HG03045 (cell line): Measurements from ENCODE around the gene C2CD3.

Source experiments
- ATAC-seq: cut with Tn5 transposase; IDR thresholded peaks from one replicate; pipeline ENCODE4 v1.9.1; 2021; ENCODE audit warnings: mild to moderate bottlenecking, moderate library complexity; ENCODE audit not compliant: unreplicated experiment

Gene C2CD3

DNA sequence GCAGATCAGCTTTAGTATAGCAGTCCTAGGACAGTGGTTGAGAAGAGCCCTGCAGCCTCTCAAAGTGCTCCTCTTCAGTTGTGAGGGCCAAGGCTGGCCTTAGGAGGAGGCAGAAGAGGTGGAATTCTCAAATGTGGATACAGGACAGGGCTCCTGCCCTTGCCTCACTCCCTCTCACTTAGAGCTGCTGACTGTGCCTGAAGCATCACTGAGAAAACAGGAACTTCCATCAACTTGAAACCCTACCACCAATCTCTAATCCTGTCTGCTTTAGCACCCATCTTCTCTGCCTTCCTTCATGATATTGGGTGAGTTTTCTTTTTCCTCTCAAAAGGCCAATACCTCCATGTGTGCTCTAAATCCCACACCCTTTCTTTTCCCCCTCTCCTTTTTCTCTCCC lies 147.5 kb downstream of the C2CD3 start:
- no peak for ATAC-seq

DNA sequence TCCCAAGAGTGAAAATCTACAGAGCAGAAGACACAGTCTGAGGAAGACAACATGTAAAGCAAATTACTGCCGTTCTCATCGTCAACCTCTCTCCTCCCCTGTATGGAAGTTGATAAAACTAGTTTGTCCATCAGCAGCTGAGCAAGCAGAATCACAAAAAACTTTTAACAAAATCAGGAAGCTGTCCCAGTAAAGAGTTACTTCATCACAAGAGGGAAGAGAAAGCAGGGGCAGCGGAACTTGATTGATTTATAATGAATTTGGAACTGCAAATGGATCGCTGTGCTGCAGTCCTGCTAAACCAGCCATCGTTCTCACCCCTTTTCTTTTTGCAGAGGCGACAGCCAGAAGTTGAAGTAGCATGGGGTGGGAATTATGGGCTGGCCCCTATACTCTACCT lies 148.3 kb downstream of the C2CD3 start:
- ATAC-seq, result no peak

DNA sequence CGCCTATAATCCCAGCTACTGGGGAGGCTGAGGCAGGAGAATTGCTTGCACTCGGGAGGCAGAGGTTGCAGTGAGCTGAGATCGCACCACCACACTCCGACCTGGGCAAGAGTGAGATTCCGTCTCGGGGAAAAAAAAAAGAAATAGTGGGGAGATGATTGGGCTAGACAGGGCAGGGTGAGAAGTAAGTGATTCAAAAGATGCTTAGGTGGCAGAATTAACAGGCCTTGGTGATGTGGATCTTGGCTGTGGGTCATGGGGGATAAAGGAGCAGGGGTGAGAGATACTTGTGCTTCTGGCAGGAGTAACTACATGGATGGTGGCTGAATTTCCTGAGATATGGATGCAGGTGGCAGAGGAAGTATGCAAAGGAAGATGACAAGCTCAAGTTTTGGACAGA lies 148.8 kb downstream of the C2CD3 start:
- no peak for ATAC-seq

DNA sequence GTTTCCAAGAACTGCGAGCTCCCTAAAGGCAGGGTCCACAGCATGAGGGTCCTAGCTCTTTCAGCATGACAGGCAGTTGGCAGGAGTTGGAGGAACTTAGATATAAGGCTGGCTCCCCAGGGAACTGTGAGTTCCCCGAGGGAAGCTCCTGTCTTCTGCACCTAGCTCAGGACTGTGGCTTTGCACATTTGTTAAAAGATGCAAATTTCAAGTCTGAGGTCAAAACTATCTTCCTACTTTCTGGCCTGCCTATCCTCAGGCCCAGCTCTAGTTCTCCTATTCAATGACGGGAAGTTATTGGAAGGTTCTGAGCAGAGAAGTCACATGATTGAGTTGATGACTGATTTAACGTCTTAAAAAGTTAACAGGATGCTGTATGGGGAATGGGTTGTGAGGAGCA lies 150.3 kb downstream of the C2CD3 start:
- peak; percentile 55 for ATAC-seq

DNA sequence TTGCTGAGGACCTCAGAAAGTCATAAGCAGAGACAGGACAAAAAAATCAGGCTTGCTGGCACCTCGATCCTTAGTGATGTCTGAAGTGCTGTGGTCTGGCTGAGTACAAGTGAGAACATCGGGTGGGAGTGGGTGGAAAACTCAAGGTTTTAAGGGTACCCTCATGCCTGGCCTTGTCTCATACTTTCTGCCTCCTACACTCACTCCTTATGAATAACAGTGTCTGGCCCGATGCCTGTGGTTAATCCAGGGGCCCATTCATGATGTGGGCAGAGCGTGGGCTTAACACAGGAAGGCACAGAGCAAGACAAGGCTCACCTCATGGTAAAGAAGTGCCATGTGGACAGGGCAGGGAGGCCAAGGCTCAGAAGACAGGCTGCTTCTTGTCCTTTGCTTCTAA lies 150.9 kb downstream of the C2CD3 start:
- peak; percentile 49 for ATAC-seq

DNA sequence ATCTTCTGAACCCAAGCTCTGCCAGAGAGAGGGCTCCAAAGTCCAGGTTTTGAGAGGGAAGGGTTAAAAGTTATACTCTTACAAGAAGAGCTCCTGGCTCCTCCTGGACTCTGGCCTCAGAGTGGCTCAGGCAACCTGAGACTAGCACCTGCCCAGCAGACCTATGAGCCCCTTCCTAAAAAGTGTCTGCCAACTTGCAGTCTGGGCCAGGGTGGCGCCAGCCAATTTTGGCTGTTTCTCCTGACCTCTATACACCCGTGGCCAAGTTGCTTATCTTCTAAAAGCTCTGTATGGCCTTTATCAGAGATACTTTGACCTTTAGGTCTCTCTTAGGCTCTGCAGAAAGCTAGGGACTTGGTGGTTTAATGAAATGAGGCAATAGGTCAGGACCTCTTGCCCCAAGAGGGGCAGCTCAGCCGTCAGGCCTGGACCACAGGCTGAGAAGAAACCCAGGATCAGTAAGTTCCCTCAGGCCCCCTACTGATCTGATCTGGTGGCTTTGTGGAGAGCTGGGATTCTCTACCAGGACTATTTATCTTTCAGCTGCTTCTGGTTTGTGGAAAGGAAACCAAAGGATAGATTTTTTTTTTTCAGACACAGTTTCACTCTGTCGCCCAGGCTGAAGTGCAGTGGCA lies 151.6 kb downstream of the C2CD3 start:
- no peak for ATAC-seq

DNA sequence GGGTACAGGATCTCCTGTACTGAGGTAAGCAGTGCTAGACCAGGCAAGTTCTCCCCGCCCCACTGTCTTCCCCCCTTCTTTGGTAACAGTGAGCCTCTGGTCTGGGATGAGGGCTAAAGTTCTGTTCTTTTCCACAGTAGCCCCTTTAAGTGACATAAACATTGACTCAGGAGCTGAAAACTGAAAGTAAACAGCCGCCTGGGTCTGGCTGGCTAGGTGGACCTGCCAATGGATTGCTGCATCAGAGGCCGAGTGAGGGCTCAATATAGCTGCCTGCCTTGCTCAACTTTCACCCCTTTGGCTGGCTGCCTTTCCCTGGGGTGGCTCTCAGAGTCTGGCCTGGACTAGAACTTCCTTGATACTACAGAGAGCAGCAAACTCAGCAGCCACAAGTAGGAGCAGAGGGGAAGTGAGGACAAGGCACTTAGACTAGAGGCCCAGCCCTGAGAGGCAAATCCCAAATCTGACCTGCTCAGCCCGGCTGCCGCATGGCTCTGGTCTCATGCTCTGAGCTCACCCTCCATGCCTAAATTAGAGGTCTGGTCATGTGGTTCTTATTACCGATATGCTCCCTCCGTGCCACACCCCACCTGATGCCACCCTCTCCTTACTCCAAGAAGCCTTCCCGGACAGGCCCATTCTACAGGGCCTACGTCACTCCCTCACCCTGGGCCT lies 152.3 kb downstream of the C2CD3 start:
- no peak for ATAC-seq

DNA sequence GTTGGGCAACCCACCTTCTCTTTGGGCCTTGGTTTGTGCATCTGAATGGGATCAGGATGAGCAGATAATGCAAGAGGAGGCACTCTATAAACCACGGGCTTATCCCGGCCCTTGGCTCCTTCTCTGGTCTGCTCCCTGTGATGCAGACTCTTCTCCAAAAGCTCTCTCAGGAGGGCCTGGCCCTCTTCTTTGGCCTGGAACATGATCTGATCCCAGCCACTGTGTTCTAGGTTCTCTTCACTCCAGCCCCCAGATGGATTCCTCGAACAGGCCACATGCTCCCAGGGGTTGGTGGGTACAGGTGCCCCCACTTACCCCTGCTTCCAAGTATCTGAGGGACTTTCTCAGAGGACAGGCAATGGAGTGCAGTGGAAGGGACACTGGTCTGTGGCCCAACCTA lies 153.2 kb downstream of the C2CD3 start:
- ATAC-seq, result no peak

DNA sequence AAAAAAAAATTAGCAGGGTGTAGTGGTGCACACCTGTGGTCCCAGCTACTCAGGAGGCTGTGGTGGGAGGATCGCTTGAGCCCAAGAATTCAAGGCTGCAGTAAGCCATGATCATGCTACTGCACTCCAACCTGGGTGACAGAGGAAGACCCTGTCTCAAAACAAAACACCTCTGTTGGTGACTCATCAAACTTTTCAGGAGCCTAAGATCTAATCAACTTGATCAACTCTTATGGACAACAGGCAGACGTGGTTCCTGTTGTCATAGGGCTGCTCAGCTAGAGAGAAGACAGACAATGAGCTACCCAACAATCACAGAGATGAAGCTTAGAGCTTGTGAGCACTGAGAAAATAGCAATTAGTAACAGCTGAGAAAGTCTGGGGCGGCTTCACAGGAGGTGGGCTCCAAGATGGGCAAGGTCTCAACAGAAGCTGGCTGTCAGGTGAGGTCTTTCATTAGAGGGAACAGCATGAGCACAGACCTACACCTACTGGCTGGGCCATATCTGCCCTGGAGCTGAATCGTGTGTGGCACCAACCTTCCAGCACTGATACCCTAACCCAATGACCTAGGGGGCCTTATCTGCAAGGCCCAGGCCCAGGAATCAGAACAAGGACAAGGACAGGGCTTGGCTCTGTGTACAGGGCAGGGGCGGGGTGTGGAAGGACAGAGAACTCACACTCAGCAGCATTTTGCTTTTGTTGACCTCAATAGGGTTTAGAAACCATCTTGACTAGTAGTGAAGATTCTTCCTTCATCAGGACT lies 154.7 kb downstream of the C2CD3 start:
- no peak for ATAC-seq

DNA sequence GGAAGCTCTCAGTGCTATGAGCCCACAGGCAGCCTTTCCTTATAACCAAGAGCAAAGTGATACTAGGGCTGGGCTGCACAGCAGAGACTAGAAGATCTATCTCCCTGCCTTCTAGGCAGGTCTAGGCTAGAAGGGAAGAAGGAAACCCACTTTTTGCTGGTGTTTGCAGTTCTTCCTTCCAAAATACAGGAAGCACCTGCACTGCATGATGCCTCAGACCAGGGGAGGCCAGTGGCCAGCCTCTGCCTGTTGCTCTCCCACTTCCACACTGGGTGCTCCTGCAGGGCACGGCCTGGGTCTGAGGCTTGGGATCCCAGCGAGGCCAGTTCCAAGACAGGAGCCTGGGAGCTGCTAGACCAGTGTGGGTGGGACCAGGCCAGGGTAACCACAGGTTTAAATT lies 155.9 kb downstream of the C2CD3 start:
- no peak for ATAC-seq

DNA sequence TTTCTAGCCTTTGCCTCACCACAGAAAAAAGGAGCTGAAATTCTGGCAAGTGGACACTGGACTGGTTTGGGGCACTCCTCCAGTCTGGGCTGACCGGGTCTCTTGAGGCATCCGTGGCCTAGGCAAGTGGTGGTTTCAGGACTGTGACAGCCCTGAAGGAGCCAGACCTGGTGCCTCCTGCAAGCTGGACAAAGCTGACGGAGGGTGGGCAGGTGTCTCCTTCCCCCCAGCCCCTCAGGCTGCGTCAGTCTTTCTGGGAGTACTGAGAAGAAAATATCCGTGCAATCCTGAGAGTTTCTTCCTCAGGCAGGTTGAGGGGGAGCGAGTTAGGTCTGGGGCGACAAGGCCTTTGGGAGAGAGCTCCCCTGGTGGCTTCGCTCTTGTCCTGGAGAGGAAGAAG lies 157.7 kb downstream of the C2CD3 start:
- no peak for ATAC-seq

DNA sequence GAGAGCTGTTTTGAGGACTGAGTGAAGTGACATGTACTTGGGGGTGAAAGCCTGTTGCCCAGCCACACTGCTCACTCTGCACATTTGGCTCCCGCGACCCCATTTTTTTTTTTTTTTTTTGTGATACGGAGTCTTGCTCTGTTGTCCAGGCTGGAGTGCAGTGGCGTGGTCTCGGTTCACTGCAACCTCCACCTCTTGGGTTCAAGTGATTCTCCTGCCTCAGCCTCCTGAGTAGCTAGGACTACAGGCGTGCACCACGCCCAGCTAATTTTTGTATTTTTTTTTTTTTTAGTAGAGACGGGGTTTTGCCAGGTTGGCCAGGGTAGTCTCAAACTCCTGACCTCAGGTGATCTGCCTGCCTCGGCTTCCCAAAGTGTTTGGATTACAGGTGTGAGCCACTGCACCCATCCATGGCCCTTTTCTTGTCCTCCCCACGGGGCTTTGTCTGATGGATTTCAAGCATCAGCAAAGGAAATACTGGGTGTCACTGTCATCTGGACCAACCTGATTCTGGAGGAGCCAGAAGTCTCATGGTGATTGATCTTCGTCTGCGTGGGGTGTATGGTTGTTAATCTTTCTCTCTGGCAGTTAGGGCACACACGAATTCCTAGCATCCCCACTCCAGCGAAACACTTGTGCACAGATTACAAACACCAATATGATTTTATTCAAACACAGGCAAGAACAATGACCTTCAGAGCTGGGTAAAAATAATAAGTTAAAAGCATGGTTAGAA lies 158.6 kb downstream of the C2CD3 start:
- no peak for ATAC-seq

DNA sequence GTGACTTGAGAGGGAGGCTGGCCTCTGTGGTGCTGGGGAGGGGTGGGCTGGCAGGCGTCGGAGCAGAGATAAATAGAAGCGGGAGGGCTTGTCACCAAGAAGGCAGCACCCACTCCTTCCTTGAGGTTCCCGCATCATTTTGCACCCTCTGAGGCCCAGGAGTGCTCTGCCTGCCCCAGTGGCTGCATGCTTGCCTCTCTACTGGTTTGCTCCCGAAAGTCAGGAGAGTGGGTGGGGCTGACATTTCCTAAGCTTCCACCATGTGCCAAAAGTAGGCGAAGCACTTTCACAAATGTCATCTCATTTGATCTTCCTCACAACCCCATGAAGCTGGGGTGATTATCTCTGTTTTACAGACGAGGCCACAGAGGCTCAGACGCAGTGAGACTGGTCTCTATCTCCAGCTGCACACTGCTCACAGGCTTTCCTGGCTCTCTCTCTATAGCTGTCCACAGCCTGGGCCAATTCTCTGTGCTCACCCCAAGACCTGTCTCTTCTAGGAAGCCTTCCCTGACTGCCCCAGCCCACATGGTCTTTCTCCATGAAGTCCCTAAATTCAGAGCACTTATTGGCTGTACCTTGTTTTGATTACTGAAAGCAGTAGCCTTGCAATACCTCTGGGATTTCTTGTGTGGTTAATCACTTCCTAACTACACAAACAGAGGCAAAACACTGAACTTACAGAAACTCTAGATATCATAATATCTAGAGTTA lies 159.3 kb downstream of the C2CD3 start:
- ATAC-seq, result no peak

DNA sequence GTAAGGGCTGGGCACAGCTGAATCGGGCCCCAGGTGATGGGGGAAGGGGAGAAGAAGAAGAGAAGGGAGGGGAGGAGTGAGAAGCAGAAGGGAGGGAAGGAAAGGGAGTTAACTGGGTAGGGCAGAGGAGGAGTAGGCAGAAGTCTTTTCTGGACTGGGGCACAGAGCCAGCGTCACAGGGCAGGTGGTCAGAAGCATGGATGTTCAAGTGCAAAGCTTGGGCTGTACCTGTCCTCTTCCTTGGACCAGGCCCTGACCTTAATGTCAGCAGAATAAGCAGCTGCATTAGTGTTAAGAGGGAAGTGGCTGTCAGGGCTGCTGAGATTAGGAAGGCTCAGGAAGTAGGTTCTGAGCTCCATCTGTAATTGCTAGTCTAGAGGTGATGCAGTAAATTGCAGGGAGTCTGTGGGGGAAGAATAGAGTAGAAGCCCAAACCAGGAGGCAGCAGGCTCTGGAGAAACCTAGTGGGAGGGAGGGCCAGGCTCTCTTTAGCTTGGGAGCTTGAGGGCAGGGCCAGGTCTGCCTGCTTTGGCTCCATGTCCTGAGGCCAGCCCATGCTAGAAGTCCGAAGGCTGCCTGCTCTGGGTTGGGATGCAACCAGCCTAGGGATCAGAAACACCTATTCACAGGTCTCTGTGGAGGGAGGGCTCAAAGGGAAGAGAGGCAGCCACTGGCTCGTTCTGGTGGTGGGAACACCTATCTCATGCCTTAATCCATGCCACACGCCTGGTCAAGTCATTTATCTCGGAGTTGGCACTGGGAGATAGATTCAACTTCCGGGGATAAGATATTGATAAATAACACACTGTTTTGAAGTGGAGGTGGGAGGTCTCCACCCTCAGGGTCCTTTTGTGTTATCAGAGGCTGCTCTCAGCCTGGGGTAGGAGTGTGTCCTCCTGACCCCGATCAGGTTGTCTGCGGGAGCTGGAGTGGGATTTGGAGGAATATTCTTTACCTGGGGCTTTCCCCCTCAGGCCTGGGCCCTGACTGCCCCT lies 160.2 kb downstream of the C2CD3 start:
- no peak for ATAC-seq

DNA sequence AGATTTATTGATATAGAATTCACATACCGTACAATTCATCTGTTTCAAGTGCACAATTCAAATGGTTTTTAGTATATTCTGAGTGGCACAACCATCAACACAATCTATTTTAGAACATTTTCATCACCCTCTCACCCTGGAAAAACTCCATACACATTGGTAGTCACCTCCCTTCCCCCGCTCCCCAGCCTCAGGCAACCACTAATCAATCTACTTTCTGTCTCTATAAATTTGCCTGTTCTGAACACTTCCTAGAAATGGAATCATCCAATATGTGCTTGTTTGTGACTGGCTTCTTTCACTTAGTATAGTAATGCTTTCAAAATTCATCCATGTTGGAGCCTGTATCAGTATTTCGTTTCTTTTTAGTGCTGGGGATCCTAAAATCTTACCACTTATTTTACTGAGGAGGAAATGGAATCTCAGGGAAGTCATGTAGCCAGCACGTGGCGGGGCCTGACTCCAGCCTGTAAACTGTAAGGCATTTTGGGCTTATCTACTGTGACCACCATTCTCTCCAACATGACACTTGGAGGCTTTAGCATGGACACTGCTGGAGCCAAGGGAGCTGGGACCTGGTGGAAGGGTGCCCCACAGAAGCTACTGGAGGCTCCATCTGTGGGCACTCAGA lies 161.0 kb downstream of the C2CD3 start:
- no peak for ATAC-seq

DNA sequence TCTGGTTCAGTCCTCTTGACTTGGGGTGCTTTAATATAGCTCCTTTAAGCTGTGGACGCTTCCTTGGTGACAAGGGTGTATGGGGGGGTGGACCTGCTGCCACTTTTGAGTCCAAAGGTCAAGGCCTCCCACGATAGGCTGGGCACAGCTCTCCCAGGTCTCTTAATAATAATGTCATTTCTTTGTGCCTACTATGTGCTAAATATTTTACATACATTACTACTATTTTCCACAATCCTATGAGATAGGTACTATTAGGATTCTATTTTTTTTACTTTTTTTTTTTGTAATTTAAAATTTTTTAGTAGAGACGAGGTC lies 161.6 kb downstream of the C2CD3 start:
- ATAC-seq, result no peak

DNA sequence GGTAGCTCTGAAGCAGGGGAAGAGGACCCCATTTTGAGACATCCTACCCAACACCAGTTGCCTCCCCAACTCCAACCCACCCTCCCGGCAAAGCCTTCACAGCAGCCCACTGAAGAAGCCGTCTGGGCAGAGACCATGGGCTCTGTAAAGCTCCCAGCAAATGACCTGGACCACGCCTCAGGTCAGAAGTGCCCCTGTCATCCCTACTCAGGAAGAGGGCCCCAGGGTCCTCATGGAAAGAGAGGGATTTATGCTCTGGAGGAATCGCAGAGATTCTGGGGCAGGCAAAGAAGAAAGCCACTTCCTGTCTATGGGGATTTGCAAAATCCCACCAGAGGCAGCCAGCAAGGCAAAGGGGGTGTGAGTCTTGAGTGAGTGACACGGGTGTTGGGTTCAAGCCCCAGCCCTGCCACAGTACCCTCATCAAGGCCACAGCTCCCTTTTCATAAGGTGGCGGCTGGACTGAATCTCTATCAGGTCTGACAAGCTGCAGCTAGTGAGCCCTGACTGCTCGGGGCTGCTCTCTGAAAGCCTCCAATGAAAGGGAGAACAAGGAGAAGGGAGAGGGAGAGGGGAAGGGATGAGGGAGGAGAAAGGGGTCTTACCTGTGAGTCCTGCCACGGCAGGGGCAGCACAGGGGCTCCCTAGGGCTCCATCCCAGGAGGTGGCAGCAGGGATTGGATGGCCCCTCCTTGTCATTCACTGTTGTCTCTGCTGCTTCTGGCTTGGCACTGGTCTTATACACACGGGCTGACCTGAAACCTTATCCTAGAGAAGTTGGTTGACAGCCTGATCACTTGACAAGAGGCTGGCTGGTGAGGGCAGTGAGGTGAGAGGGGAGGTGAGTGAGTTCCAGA lies 162.2 kb downstream of the C2CD3 start, which contains the start of gene UCP3:
Gene UCP3 (minus strand): TSS at position 713 of the 857 bp plus-strand sequence. CDS start 2,043 bp downstream, outside the sequence.
- ATAC-seq, result no peak

DNA sequence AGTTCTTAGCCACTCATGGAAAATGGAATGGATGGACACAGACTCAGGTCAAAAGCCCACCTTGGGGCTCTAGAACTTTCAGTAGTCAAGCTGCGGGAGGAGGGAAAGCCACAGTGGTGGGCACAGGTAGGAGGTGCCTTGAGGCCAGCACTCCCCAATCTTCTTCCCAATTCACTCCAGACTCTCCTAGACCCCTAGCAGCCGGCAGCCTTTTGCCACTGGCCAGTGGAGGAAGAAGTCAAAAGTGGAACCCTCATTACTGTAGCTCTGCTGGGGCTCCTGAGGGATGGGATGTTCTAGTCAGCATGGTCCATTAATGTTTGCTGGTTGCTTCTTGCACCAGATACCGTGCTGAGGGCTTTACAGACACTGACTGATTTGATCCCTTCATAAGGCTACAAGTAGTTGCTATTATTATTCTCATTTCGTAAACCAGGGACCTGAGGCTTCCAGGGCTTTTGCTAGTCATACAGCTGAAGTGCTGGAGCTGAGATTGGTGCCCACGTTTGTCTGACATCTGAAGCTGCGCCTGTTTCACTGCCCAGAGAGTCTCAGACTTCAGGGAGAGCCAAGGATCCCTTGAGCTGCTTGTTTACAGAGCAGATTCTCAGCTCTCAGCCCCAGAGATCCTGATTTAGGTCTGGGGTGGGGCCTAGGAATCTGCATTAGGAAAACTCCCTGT lies 163.0 kb downstream of the C2CD3 start:
- ATAC-seq, result no peak
